H1 (cell line): ENCODE measurements around the gene SNX19. TPM values are rescaled to one million over a fixed set of nuclear protein-coding genes. Genes with fewer than 3 reads are reported as not detected.

Source experiments
- CTCF ChIA-PET: fragments of 300-600 bp; sonication (Branson Sonifier 250); formaldehyde crosslinking; loops from one replicate; lab custom pipeline; 2021; ENCODE audit not compliant: partially characterized antibody; lab: Charles Lee
- POLR2A ChIA-PET: fragments of 300-600 bp; sonication (Branson Sonifier 250); formaldehyde crosslinking; loops from one replicate; lab custom pipeline; 2021; ENCODE audit warnings: inconsistent platforms; ENCODE audit not compliant: partially characterized antibody; lab: Charles Lee
- DNase-seq, 2 experiments: peaks; one replicate each; pipeline versions ENCODE4 v3.0.0 to v3.0.0-alpha.2; 2010 to 2022; ENCODE audit warnings: low spot score in 2 of 2, low read depth in 1 of 2, mixed read lengths in 1 of 2
- FAIRE-seq: peaks from 2 replicates; lab custom pipeline; 2011; peaks lifted over from hg19 to GRCh38; lab: Jason Lieb, UNC
- H2AFZ ChIP-seq: 2 replicates; pipeline ENCODE4 v1.8.1; 2012; ENCODE audit warnings: low read length, inconsistent platforms
- H2AK5ac ChIP-seq: 2 replicates; pipeline ENCODE4 v1.6.1; 2013; ENCODE audit warnings: low read depth, low read length
- H2BK120ac ChIP-seq: replicated peaks from 2 replicates; pipeline ENCODE3; 2013; ENCODE audit warnings: low read depth, low read length, inconsistent platforms
- H2BK12ac ChIP-seq: 2 replicates; pipeline ENCODE4 v1.6.1; 2013; ENCODE audit warnings: low read depth, low read length
- H2BK15ac ChIP-seq: 2 replicates; pipeline ENCODE4 v1.6.1; 2013; ENCODE audit warnings: low read length
- H2BK20ac ChIP-seq: 2 replicates; pipeline ENCODE4 v1.6.1; 2013; ENCODE audit warnings: low read length
- H2BK5ac ChIP-seq: 2 replicates; pipeline ENCODE4 v1.6.1; 2013; ENCODE audit warnings: low read depth, low read length
- H3K14ac ChIP-seq: 2 replicates; pipeline ENCODE4 v1.6.1; 2013; ENCODE audit warnings: inconsistent platforms; ENCODE audit not compliant: insufficient read length
- H3K18ac ChIP-seq: 2 replicates; pipeline ENCODE4 v1.6.1; 2013; ENCODE audit warnings: low read length; ENCODE audit errors: extremely low read depth
- H3K23ac ChIP-seq: 2 replicates; pipeline ENCODE4 v1.6.1; 2013; ENCODE audit warnings: inconsistent platforms; ENCODE audit not compliant: insufficient read length
- H3K23me2 ChIP-seq: 2 replicates; pipeline ENCODE4 v1.6.1; 2013; ENCODE audit warnings: low read depth, low read length
- H3K27ac ChIP-seq: 2 replicates; pipeline ENCODE4 v1.6.1; 2011; ENCODE audit warnings: low read depth, low read length, inconsistent platforms
- H3K27me3 ChIP-seq, 4 experiments: replicated peaks in 1 of 4; 1 replicate in 1 of 4; 2 replicates in 3 of 4; pipeline versions ENCODE4 v1.6.1 to v1.8.1; 2011 to 2013; ENCODE audit warnings: low read length in 3 of 4, mild to moderate bottlenecking in 3 of 4, inconsistent platforms in 2 of 4, mixed read lengths in 2 of 4, moderate library complexity in 1 of 4; ENCODE audit not compliant: control insufficient read depth in 3 of 4, insufficient read depth in 3 of 4; ENCODE audit errors: extremely low read depth in 1 of 4
- H3K36me3 ChIP-seq, 4 experiments: 2 replicates each; pipeline versions ENCODE4 v1.6.1 to v1.8.1; 2011 to 2013; ENCODE audit warnings: mild to moderate bottlenecking in 4 of 4, low read length in 3 of 4, moderate library complexity in 2 of 4, control low read depth in 1 of 4, inconsistent platforms in 1 of 4; ENCODE audit not compliant: insufficient read depth in 4 of 4, control insufficient read depth in 2 of 4
- H3K4ac ChIP-seq: replicated peaks from 2 replicates; pipeline ENCODE3; 2013; ENCODE audit warnings: low read length, low read depth, mixed read lengths, inconsistent platforms; ENCODE audit not compliant: insufficient read length
- H3K4me1 ChIP-seq, 4 experiments: replicated peaks in 1 of 4; 1 replicate in 1 of 4; 2 replicates in 3 of 4; pipeline versions ENCODE4 v1.6.1 to v1.8.1; 2011 to 2013; ENCODE audit warnings: low read length in 3 of 4, inconsistent platforms in 2 of 4, mixed read lengths in 1 of 4; ENCODE audit not compliant: insufficient read depth in 4 of 4, control insufficient read depth in 3 of 4
- H3K4me2 ChIP-seq, 2 experiments: 2 replicates each; pipeline versions ENCODE4 v1.6.1 to v1.8.1; 2011 to 2013; ENCODE audit warnings: low read depth in 2 of 2, low read length in 2 of 2, control low read depth in 1 of 2, inconsistent platforms in 1 of 2, mild to moderate bottlenecking in 1 of 2; ENCODE audit not compliant: insufficient read depth in 1 of 2
- H3K4me3 ChIP-seq, 4 experiments: fragments of 200-600, 300-600 bp in 1 of 4; sonication (generic), shearing (Covaris generic), sonication (Bioruptor Twin) in 1 of 4; 2 replicates each; pipeline versions ENCODE4 v1.5.1 to v1.8.1; 2011 to 2016; ENCODE audit warnings: low read length in 4 of 4, low read depth in 3 of 4, control low read depth in 2 of 4, inconsistent platforms in 2 of 4, mild to moderate bottlenecking in 2 of 4, mixed read lengths in 1 of 4, moderate library complexity in 1 of 4; ENCODE audit not compliant: insufficient read depth in 2 of 4; ENCODE audit errors: extremely low read depth in 1 of 4
- H3K56ac ChIP-seq: replicated peaks from 2 replicates; pipeline ENCODE3; 2013; ENCODE audit warnings: low read depth, mild to moderate bottlenecking, mixed read lengths, low read length, inconsistent platforms; ENCODE audit not compliant: insufficient read length
- H3K79me1 ChIP-seq: 2 replicates; pipeline ENCODE4 v1.6.1; 2013; ENCODE audit warnings: low read depth, low read length, control low read depth
- H3K79me2 ChIP-seq, 2 experiments: 2 replicates each; pipeline versions ENCODE4 v1.6.1 to v1.8.1; 2012 to 2013; ENCODE audit warnings: low read length in 2 of 2, mild to moderate bottlenecking in 2 of 2, inconsistent platforms in 1 of 2; ENCODE audit not compliant: insufficient read depth in 2 of 2, control insufficient read depth in 1 of 2
- H3K9ac ChIP-seq, 4 experiments: replicated peaks in 1 of 4; 1 replicate in 1 of 4; 2 replicates in 3 of 4; pipeline versions ENCODE4 v1.6.1 to v1.8.1; 2011 to 2013; ENCODE audit warnings: low read depth in 3 of 4, low read length in 3 of 4, control low read depth in 2 of 4, mild to moderate bottlenecking in 2 of 4, moderate library complexity in 2 of 4, inconsistent platforms in 1 of 4; ENCODE audit errors: extremely low read depth in 1 of 4
- H3K9me3 ChIP-seq, 2 experiments: 2 replicates each; pipeline versions ENCODE4 v1.6.1 to v1.8.1; 2012 to 2013; ENCODE audit warnings: mild to moderate bottlenecking in 2 of 2, moderate library complexity in 2 of 2, control low read depth in 1 of 2, inconsistent platforms in 1 of 2, low read depth in 1 of 2, low read length in 1 of 2, mixed read lengths in 1 of 2; ENCODE audit not compliant: insufficient read depth in 2 of 2
- H4K20me1 ChIP-seq, 2 experiments: replicated peaks in 1 of 2; 2 replicates each; pipeline versions ENCODE3 to v1.8.1; 2011 to 2013; ENCODE audit warnings: inconsistent platforms in 2 of 2, low read length in 2 of 2, mild to moderate bottlenecking in 1 of 2; ENCODE audit not compliant: insufficient read depth in 2 of 2, control insufficient read depth in 1 of 2
- H4K5ac ChIP-seq: 2 replicates; pipeline ENCODE4 v1.6.1; 2013; ENCODE audit warnings: low read length, low read depth, mixed read lengths, inconsistent platforms; ENCODE audit not compliant: insufficient read length
- H4K8ac ChIP-seq: 2 replicates; pipeline ENCODE4 v1.8.0; 2013; ENCODE audit warnings: mild to moderate bottlenecking, moderate library complexity, low read length, inconsistent platforms; ENCODE audit not compliant: insufficient read depth; ENCODE audit errors: extremely low read depth
- H4K91ac ChIP-seq: replicated peaks from 2 replicates; pipeline ENCODE3; 2013; ENCODE audit warnings: low read length, mixed read lengths, inconsistent platforms; ENCODE audit not compliant: insufficient read length
- USF2 ChIP-seq: IDR thresholded peaks from 2 replicates; pipeline ENCODE4 v1.6.1; 2011; ENCODE audit warnings: low read length, improper control_type of control experiment
- WGBS, 2 experiments: shearing (Covaris generic) in 1 of 2; methylation state at CpG; one replicate each; pipeline versions ENCODE4 v1.1.6 to v1.1.7; 2013 to 2015; ENCODE audit warnings: low lambda C conversion rate in 2 of 2, mixed read lengths in 2 of 2, inconsistent platforms in 1 of 2, low coverage in 1 of 2, missing lambda C conversion rate in 1 of 2; ENCODE audit not compliant: insufficient replicate concordance in 2 of 2, insufficient coverage in 1 of 2, insufficient read length in 1 of 2; ENCODE audit errors: extremely low coverage in 1 of 2, missing lambda C conversion rate in 1 of 2; 5-methylcytosine and 5-hydroxymethylcytosine counted together
- polyA plus RNA-seq, 7 experiments: library from polyadenylated mRNA; depleted of rRNA in 3 of 7; stranded (reverse) in 5 of 7; unstranded in 2 of 7; fragments of >200 nt in 5 of 7; fragments of 200-250 nt in 2 of 7; gene quantifications; 1 replicate in 5 of 7; 2 replicates in 1 of 7; 4 replicates in 1 of 7; pipeline versions ENCODE4 v1.2.1 to v1.2.3, GENCODE V29; 2011 to 2013; ENCODE audit warnings: missing spikeins in 2 of 7, mixed read lengths in 2 of 7
- total RNA-seq: library from RNA; stranded (reverse); fragmentation: NEBNext Ultra II Directional; extraction: Animal tissue kit (Norgen Biotek cat#: 25700); gene quantifications from 2 replicates; pipeline ENCODE4 v1.2.1, GENCODE V29; 2021

SNX19 gene
- total and polyA plus RNA-seq, 2 of the 8 experiments (the other 6 are each of a cell fraction or from before 2014, with no cell fraction given) = 15.0 to 25.2 TPM

GRCh38 chr11:130831976-130832375 is 84.3 kb downstream of the SNX19 start:
- DNase-seq = no peak
- no peak overlapping the region for H3K27ac ChIP-seq
- no peaks in the 10 kb centered on the region for H4K20me1 ChIP-seq
- no peaks in the 10 kb centered on the region for H3K27me3 ChIP-seq
- H2BK5ac ChIP-seq = no peak overlapping the region
- no peak overlapping the region for H2BK15ac ChIP-seq
- no peak overlapping the region for H4K8ac ChIP-seq
- H3K18ac ChIP-seq = no peak overlapping the region
- H2BK120ac ChIP-seq = no peak overlapping the region
- no peak overlapping the region for H2AFZ ChIP-seq
- H3K14ac ChIP-seq = no peak overlapping the region
- no peaks in the 10 kb centered on the region for H3K79me1 ChIP-seq
- 85% methylated on average over 9 of the region's 9 CpGs; no CpG with 5 or more reads in 1 of the 2 experiments for whole genome bisulfite sequencing, 2 experiments
- H3K9ac ChIP-seq = no peak overlapping the region
- H3K9me3 ChIP-seq = no peaks in the 10 kb centered on the region
- no peaks in the 10 kb centered on the region for H3K36me3 ChIP-seq
- no peak overlapping the region for H2BK20ac ChIP-seq
- no peak overlapping the region for H3K4me2 ChIP-seq
- H3K56ac ChIP-seq = no peak overlapping the region
- no peak overlapping the region for H3K4me3 ChIP-seq
- H2AK5ac ChIP-seq = no peak overlapping the region
- no peaks in the 10 kb centered on the region for H3K23me2 ChIP-seq
- no peaks in the 10 kb centered on the region for H3K79me2 ChIP-seq
- H4K91ac ChIP-seq = no peak overlapping the region
- POLR2A ChIA-PET = no interaction called here
- CTCF ChIA-PET = interaction anchor here (0.8 to 6.2 kb wide), 3 partner anchors 30 to 398 kb away, joined by 3 to 65 read pairs (median 64); no protein-coding TSS in a partner anchor
- H3K23ac ChIP-seq = no peak overlapping the region
- no peak overlapping the region for H2BK12ac ChIP-seq
- FAIRE-seq = no peak
- H3K4me1 ChIP-seq = peaks cover 0 to 6% (median 2%) of the 10 kb centered on the region in 4 experiments; a peak in 3 of 7 replicates
- H3K4ac ChIP-seq = no peak overlapping the region
- no peak overlapping the region for H4K5ac ChIP-seq
- TF ChIP-seq USF2 = no peak
